ENCODE results near the gene CYFIP1. TPM values are rescaled to one million over a fixed set of nuclear protein-coding genes. Genes with fewer than 3 reads are reported as not detected.
A peak's percentile ranks its signal among the peaks of the same experiment; 100 is the strongest.

CYFIP1 gene
- total RNA-seq, 1 donor = 107 TPM

- H3K79me2 ChIP-seq (ENCODE audit: insufficient read depth, low read length) = peaks cover 13% of the 10 kb centered on the region
- peaks cover 65% of the 10 kb centered on the region for H3K36me3 ChIP-seq (ENCODE audit: insufficient read depth, low read length)
- no peaks in the 10 kb centered on the region for H3K9me3 ChIP-seq (ENCODE audit: low read depth, low read length)
- TF ChIP-seq CTCF (IDR thresholded peaks at IDR 0.05; ENCODE audit: extremely low read depth, low read depth, low read length) = no peak
- DNase-seq (ENCODE audit: insufficient read length, low spot score, missing footprints) = no peak
- no peak overlapping the region for H3K27ac ChIP-seq (ENCODE audit: low read depth, low read length)
- no peaks in the 10 kb centered on the region for H4K20me1 ChIP-seq (ENCODE audit: insufficient read depth, low read length)
- H3K4me2 ChIP-seq (ENCODE audit: insufficient read depth, low read length) = no peak overlapping the region
- no peak overlapping the region for H3K4me3 ChIP-seq (ENCODE audit: insufficient read depth, low read length)
- H3K27me3 ChIP-seq (ENCODE audit: insufficient read depth, low read length) = no peaks in the 10 kb centered on the region
- H3K4me1 ChIP-seq (ENCODE audit: insufficient read depth, low read length) = peaks cover 6% of the 10 kb centered on the region
- H2AFZ ChIP-seq (ENCODE audit: low read length) = no peak overlapping the region
Measured at GRCh38 chr15:22874966-22875365, 105.2 kb downstream of the CYFIP1 start.

GRCh38 chr15:22874256-22874655 lies 105.9 kb downstream of the CYFIP1 start:
- DNase-seq (ENCODE audit: insufficient read length, low spot score, missing footprints) = peak; percentile 51
- no peak for TF ChIP-seq CTCF (IDR thresholded peaks at IDR 0.05; ENCODE audit: extremely low read depth, low read depth, low read length)
- Histone ChIP-seq H3K27me3 (ENCODE audit: insufficient read depth, low read length) (no peaks in the 10 kb centered on the region), H3K27ac (ENCODE audit: low read depth, low read length) (no peak overlapping the region), H4K20me1 (ENCODE audit: insufficient read depth, low read length) (no peaks in the 10 kb centered on the region), H3K9me3 (ENCODE audit: low read depth, low read length) (no peaks in the 10 kb centered on the region), H3K4me1 (ENCODE audit: insufficient read depth, low read length) (peaks cover 6% of the 10 kb centered on the region), H2AFZ (ENCODE audit: low read length) (no peak overlapping the region), H3K36me3 (ENCODE audit: insufficient read depth, low read length) (peaks cover 72% of the 10 kb centered on the region), H3K4me3 (ENCODE audit: insufficient read depth, low read length) (no peak overlapping the region), H3K79me2 (ENCODE audit: insufficient read depth, low read length) (peaks cover 13% of the 10 kb centered on the region), H3K4me2 (ENCODE audit: insufficient read depth, low read length) (no peak overlapping the region)

- Histone ChIP-seq H3K27me3 (ENCODE audit: insufficient read depth, low read length) (no peaks in the 10 kb centered on the region), H3K4me1 (ENCODE audit: insufficient read depth, low read length) (peaks cover 6% of the 10 kb centered on the region), H3K27ac (ENCODE audit: low read depth, low read length) (no peak overlapping the region), H3K79me2 (ENCODE audit: insufficient read depth, low read length) (peaks cover 13% of the 10 kb centered on the region), H2AFZ (ENCODE audit: low read length) (no peak overlapping the region), H3K36me3 (ENCODE audit: insufficient read depth, low read length) (peaks cover 77% of the 10 kb centered on the region), H3K4me2 (ENCODE audit: insufficient read depth, low read length) (no peak overlapping the region), H4K20me1 (ENCODE audit: insufficient read depth, low read length) (no peaks in the 10 kb centered on the region), H3K4me3 (ENCODE audit: insufficient read depth, low read length) (no peak overlapping the region), H3K9me3 (ENCODE audit: low read depth, low read length) (no peaks in the 10 kb centered on the region)
- DNase-seq (ENCODE audit: insufficient read length, low spot score, missing footprints) = no peak
- no peak for TF ChIP-seq CTCF (IDR thresholded peaks at IDR 0.05; ENCODE audit: extremely low read depth, low read depth, low read length)
Measured at GRCh38 chr15:22873841-22874240, 106.3 kb downstream of the CYFIP1 start.

- H3K79me2 ChIP-seq (ENCODE audit: insufficient read depth, low read length) = peaks cover 11% of the 10 kb centered on the region
- H3K9me3 ChIP-seq (ENCODE audit: low read depth, low read length) = no peaks in the 10 kb centered on the region
- DNase-seq (ENCODE audit: insufficient read length, low spot score, missing footprints) = peak; percentile 78
- H3K36me3 ChIP-seq (ENCODE audit: insufficient read depth, low read length) = peaks cover 81% of the 10 kb centered on the region
- TF ChIP-seq CTCF (IDR thresholded peaks at IDR 0.05; ENCODE audit: extremely low read depth, low read depth, low read length) = no peak
- peaks cover 6% of the 10 kb centered on the region for H3K4me1 ChIP-seq (ENCODE audit: insufficient read depth, low read length)
- H3K27me3 ChIP-seq (ENCODE audit: insufficient read depth, low read length) = no peaks in the 10 kb centered on the region
- no peaks in the 10 kb centered on the region for H4K20me1 ChIP-seq (ENCODE audit: insufficient read depth, low read length)
- no peak overlapping the region for H2AFZ ChIP-seq (ENCODE audit: low read length)
- H3K27ac ChIP-seq (ENCODE audit: low read depth, low read length) = no peak overlapping the region
- H3K4me3 ChIP-seq (ENCODE audit: insufficient read depth, low read length) = no peak overlapping the region
- H3K4me2 ChIP-seq (ENCODE audit: insufficient read depth, low read length) = no peak overlapping the region
Measured at GRCh38 chr15:22872936-22873701, 107.0 kb downstream of the CYFIP1 start.

All from osteoblast (primary cell).